Sigmoid colon (tissue), 7 donors: ENCODE data around the gene GTF3C5. TPM values are rescaled to one million over a fixed set of nuclear protein-coding genes. Genes with fewer than 3 reads are reported as not detected.

Experiments
- DNase-seq: peaks from one replicate; pipeline ENCODE4 v3.0.0-alpha.2; 2019
- H3K27ac ChIP-seq, 4 donors: fragments of 200-600 bp; sonication (generic); one replicate each; pipeline ENCODE4 v1.5.1; 2016 to 2019; ENCODE audit warnings: mild to moderate bottlenecking in 1 of 4
- H3K27me3 ChIP-seq, 3 donors: fragments of 200-600 bp; sonication (generic); one replicate each; pipeline ENCODE4 v1.5.1; 2019; ENCODE audit warnings: mild to moderate bottlenecking in 1 of 3
- H3K36me3 ChIP-seq, 4 donors: fragments of 200-600 bp; sonication (generic); one replicate each; pipeline ENCODE4 v1.5.1; 2016 to 2019
- H3K4me1 ChIP-seq, 4 donors: fragments of 200-600 bp; sonication (generic); one replicate each; pipeline ENCODE4 v1.5.1; 2017 to 2019
- H3K4me3 ChIP-seq, 4 donors: fragments of 200-600 bp; sonication (generic); one replicate each; pipeline ENCODE4 v1.5.1; 2017 to 2019; ENCODE audit warnings: mild to moderate bottlenecking in 2 of 4, moderate library complexity in 1 of 4
- H3K9me3 ChIP-seq, 4 donors: fragments of 200-600 bp in 3 of 4; sonication (generic) in 3 of 4; one replicate each; pipeline versions ENCODE4 v1.5.1 to v1.6.1; 2013 to 2019
- EP300 ChIP-seq, 4 donors: sonication (generic); formaldehyde crosslinking; IDR thresholded peaks; one replicate each; pipeline ENCODE4 v1.6.1; 2017; ENCODE audit warnings: antibody characterized with exemption in 4 of 4
- POLR2A ChIP-seq, 2 donors: fragments of 450-650 bp; IDR thresholded peaks; one replicate each; pipeline ENCODE4 v1.6.1; 2016; ENCODE audit warnings: antibody characterized with exemption in 2 of 2, mild to moderate bottlenecking in 2 of 2, moderate library complexity in 2 of 2
- POLR2AphosphoS5 ChIP-seq, 4 donors: sonication (generic); formaldehyde crosslinking; IDR thresholded peaks; one replicate each; pipeline ENCODE4 v1.6.1; 2017; ENCODE audit warnings: antibody characterized with exemption in 4 of 4
- WGBS, 2 donors: extraction: QIAGEN DNeasy Blood & Tissue Kit; methylation state at CpG; one replicate each; pipeline ENCODE4 v1.1.7; 2013; 5-methylcytosine and 5-hydroxymethylcytosine counted together
- intact Hi-C: fragments of 100-400 bp; cut with DNase I; formaldehyde crosslinking; loops from one replicate; pipeline ENCODE4 v1.15.1; 2023
- polyA plus RNA-seq, 3 donors: library from polyadenylated mRNA; stranded (reverse); fragments of 200-250 nt; gene quantifications; one replicate each; pipeline ENCODE4 v1.2.3, GENCODE V29; 2013
- total RNA-seq, 4 donors: library from RNA; depleted of rRNA; stranded (reverse); fragments of >200 nt; gene quantifications; one replicate each; pipeline ENCODE4 v1.1.0, GENCODE V29; 2016
- TF ChIP-seq, protein P1 (sequence below), 4 experiments: fragments of 450-650 bp in 3 of 4; fragments of 200-600 bp in 1 of 4; IDR thresholded peaks; one replicate each; pipeline ENCODE4 v1.5.1; 2016 to 2019; ENCODE audit warnings: antibody characterized with exemption in 4 of 4, mild to moderate bottlenecking in 3 of 4, moderate library complexity in 2 of 4
- donor health status: healthy with polysubstance abuse.
- donor health status: Bipolar disorder and iron deficiency.
- donor health status: healthy.

Gene GTF3C5
- total and polyA plus RNA-seq, 7 donors: 25.8 to 52.7 (median 47.1) TPM

DNA sequence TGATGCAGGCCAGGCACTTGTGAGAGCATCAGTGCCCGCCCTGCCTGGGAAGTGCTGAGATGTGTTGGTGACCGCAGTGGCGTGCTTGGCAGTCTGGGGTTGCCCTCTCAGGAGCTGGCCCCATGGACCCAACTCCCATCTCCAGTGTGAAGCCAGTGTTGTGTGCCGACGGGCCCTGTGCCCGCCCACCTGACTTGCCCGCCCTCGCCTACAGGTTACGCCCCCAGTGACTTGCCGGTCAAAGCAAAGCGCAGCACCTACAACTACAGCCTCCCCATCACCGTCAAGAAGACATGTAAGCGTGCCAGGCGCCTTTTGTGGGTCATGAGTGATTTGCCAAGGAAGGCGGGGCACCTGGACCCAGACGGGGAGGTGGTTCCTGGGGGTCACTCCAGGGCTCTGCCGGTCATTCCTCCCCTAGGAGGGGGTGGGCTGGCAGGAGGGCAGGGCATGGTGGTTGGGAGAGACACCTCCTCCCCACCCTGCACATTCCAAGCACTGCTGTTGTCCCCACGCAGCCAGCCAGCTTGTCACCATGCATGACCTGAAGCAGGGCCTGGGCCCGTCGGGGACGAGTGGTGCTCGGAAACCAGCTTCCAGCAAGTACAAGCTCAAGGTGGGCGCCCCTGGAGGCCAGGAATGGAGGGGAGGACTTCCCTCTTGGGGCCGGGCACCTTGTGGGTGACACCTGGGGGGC is 23.5 kb downstream of the GTF3C5 start:
- DNase-seq: no peak
- TF ChIP-seq EP300 (IDR thresholded peaks at IDR 0.05) (no peak), POLR2AphosphoS5 (IDR thresholded peaks at IDR 0.05) (no peak), POLR2A (IDR thresholded peaks at IDR 0.05) (no peak)
- TF ChIP-seq, protein P1, sequence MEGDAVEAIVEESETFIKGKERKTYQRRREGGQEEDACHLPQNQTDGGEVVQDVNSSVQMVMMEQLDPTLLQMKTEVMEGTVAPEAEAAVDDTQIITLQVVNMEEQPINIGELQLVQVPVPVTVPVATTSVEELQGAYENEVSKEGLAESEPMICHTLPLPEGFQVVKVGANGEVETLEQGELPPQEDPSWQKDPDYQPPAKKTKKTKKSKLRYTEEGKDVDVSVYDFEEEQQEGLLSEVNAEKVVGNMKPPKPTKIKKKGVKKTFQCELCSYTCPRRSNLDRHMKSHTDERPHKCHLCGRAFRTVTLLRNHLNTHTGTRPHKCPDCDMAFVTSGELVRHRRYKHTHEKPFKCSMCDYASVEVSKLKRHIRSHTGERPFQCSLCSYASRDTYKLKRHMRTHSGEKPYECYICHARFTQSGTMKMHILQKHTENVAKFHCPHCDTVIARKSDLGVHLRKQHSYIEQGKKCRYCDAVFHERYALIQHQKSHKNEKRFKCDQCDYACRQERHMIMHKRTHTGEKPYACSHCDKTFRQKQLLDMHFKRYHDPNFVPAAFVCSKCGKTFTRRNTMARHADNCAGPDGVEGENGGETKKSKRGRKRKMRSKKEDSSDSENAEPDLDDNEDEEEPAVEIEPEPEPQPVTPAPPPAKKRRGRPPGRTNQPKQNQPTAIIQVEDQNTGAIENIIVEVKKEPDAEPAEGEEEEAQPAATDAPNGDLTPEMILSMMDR (IDR thresholded peaks at IDR 0.05): no peak
- Histone ChIP-seq H3K36me3 (peaks cover 35 to 94% (median 61%) of the 10 kb centered on the region in 4 donors), H3K27ac (no peak overlapping the region), H3K4me3 (no peak overlapping the region), H3K9me3 (no peaks in the 10 kb centered on the region), H3K27me3 (no peaks in the 10 kb centered on the region), H3K4me1 (no peaks in the 10 kb centered on the region)
- 92% methylated on average over 24 of the region's 24 CpGs for WGBS, 2 donors
- intact Hi-C loops: no loop called here

GRCh38 chr9:133054966-133055365 is 24.2 kb downstream of the GTF3C5 start:
- no peak for TF ChIP-seq EP300 (IDR thresholded peaks at IDR 0.05)
- no peak for TF ChIP-seq POLR2AphosphoS5 (IDR thresholded peaks at IDR 0.05)
- TF ChIP-seq POLR2A (IDR thresholded peaks at IDR 0.05): no peak
- TF ChIP-seq, protein P1 (IDR thresholded peaks at IDR 0.05): no peak
- no peak for DNase-seq
- no peak overlapping the region for H3K27ac ChIP-seq

DNA sequence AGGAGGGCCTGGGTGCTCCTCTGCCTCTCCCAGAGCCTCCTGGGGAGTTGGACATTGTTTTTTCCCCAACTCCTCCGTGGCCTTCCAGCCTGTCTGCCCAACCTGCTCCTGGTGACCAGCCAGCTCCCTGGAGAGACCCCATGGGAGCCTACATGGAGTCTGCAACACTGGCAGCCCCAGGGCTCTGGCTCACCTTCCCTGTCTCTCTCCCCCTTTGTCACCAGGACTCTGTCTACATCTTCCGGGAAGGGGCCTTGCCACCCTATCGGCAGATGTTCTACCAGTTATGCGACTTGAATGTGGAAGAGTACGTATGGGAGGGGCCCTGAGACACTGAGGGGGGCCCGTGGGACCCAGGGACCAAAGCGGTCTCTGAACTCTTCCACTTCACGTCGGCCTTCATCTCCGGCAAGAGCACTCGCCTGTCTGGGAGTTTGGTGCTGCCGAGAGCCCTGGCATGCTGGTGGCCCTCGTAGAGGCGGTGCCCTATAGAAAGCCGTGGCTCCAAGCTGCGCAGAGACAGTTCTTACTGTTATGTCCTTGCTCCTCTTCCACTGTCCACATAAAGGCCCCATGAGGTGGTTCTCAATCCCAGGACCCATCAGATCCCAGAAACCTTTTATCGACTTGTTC is 25.1 kb downstream of the GTF3C5 start:
- DNase-seq: no peak
- Histone ChIP-seq H3K36me3 (peaks cover 35 to 78% (median 58%) of the 10 kb centered on the region in 4 donors), H3K27ac (no peak overlapping the region), H3K27me3 (no peaks in the 10 kb centered on the region), H3K4me3 (no peak overlapping the region), H3K9me3 (no peaks in the 10 kb centered on the region), H3K4me1 (no peaks in the 10 kb centered on the region)
- intact Hi-C loops: loop anchor here (5.0 kb wide), 1 partner anchor 36 kb away; no protein-coding TSS in a partner anchor
- TF ChIP-seq POLR2AphosphoS5 (IDR thresholded peaks at IDR 0.05) (no peak), EP300 (IDR thresholded peaks at IDR 0.05) (no peak), POLR2A (IDR thresholded peaks at IDR 0.05) (no peak)
- TF ChIP-seq, protein P1 (IDR thresholded peaks at IDR 0.05): no peak
- 93% methylated on average over 17 of the region's 17 CpGs for WGBS, 2 donors

More at GRCh38 chr9:133054966-133055365, 24.2 kb downstream of the GTF3C5 start:
- Histone ChIP-seq H3K36me3 (peaks cover 35 to 87% (median 61%) of the 10 kb centered on the region in 4 donors), H3K27me3 (no peaks in the 10 kb centered on the region), H3K9me3 (no peaks in the 10 kb centered on the region), H3K4me1 (no peaks in the 10 kb centered on the region), H3K4me3 (no peak overlapping the region)
- intact Hi-C loops: loop anchor here (5.0 kb wide), 1 partner anchor 37 kb away; no protein-coding TSS in a partner anchor
- 93 to 95% methylated on average over 16 of the region's 16 CpGs for WGBS, 2 donors

GRCh38 chr9:133056533-133056932 is 25.7 kb downstream of the GTF3C5 start:
- peaks cover 29 to 72% (median 52%) of the 10 kb centered on the region in 4 donors for H3K36me3 ChIP-seq
- H3K27me3 ChIP-seq: no peaks in the 10 kb centered on the region
- H3K4me3 ChIP-seq: no peak overlapping the region
- H3K4me1 ChIP-seq: no peaks in the 10 kb centered on the region
- 68 to 84% methylated on average over 13 of the region's 13 CpGs for WGBS, 2 donors
- intact Hi-C loops: loop anchor here (5.0 kb wide), 1 partner anchor 36 kb away; no protein-coding TSS in a partner anchor
- TF ChIP-seq POLR2AphosphoS5 (IDR thresholded peaks at IDR 0.05) (no peak), EP300 (IDR thresholded peaks at IDR 0.05) (no peak), POLR2A (IDR thresholded peaks at IDR 0.05) (no peak)
- TF ChIP-seq, protein P1 (IDR thresholded peaks at IDR 0.05): no peak
- H3K9me3 ChIP-seq: no peaks in the 10 kb centered on the region
- H3K27ac ChIP-seq: no peak overlapping the region
- DNase-seq: no peak
